Embryonic facial prominence (tissue), 1 donor: ENCODE data around the gene CAMTA1.

Source experiments
- DNase-seq: peaks from one replicate; pipeline ENCODE4 v3.0.0-alpha.2; 2016; ENCODE audit errors: extremely low spot score

The CAMTA1 gene

DNA sequence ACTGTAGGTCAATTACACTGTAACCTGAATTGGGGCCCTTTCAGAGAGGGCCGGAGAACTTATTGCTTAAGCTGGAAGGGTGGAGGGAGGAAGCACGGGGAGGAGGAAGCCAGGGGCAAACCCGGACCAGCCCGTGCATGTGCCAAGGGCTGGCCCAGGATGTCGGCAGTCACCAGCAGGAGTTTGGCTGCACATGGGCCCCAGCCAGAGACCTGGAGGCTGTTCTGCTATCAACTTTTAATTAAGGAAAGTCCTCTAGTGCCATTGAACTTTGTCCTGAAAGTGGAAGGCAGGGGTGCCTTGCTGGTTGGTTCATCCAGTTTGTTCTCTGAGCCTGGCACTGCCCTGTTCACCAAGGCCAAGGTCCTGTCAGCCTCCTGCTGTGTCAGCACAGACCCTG, 785.1 kb downstream of the CAMTA1 start:
- no peak for DNase-seq

DNA sequence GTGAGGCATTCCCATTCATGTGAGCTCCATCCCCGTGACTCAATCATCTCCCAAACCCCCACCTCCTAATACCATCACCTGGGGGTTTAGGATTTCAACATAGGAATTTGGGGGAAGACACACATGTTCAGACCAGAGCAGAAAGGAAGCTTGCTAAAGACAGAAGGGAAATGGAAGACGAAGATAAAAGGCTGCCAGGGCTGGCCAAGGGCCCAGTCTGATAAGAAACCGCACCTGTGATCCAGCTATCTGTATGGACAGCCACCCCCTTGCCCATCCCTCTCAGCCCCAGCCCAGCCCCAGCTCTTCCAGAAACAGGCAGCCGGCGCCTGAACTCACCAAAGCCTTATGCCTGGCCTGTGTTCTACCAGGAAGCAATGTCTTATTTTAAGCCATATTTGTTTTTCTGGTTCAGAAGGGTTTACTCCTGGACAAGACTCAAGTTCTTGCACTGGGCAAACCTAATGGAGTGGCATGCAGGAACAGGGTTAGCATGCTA, 787.4 kb downstream of the CAMTA1 start:
- no peak for DNase-seq

DNA sequence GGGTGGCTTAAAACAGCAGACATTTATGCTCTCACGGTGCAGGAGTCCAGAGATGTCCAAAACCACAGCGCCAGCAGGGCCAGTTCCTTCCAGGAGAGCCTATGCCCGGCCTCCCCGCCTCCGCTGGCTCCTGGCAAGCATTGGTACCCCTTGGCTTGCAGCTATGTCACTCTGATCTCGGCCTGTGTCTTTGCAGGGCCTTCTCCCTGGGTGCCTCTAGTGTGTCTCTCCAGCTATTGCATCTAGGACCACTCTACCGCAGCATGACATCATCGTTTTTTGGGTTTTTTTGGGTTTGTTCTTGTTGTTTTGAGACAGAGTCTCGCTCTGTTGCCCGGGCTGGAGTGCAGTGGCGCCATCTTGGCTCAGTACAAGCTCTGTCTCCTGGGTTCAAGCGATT, 788.2 kb downstream of the CAMTA1 start:
- no peak for DNase-seq

DNA sequence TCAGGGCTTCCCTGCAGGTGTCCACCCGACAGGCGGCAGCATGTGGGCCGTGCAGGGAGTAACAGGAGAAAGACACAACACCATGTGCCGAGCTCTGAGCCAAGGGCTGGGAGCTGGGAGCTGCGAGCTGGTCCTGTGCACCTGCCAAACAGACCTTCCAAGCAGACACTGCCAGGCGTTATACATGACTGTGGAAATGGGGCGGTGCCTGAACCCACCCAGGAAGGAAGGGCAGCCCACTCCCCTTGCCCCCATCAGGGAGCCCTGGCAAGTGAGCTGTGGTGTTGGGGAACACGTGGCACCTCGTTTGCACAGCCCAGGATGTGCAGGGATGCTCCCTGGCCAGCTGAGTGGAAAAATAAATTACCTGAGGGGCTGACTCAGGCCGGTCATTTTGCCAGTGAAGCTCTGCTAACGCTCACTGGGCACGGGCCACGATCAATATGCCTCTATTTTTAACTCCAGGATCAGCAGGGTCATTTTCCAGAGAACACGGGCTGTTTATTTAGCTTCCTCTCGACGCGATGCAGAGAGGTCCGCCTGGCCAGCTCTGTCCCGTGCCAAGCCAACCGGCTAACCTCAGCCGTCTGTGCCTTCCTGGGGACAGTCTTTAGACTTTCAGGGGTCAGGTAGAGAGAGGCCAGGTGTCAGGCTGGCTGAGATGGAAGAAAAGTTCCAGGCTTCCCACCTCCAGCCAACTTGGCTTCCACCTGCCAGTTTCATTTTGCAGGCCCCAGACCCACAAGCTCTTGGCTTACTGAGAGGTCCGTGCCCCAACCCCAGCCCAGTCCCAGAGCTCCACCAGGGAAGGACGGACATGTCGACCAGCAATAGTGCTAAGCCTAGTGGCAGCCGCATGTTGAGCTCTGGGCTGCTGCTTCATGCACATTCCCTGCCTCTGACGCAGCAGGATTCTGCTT, 789.1 kb downstream of the CAMTA1 start:
- no peak for DNase-seq

DNA sequence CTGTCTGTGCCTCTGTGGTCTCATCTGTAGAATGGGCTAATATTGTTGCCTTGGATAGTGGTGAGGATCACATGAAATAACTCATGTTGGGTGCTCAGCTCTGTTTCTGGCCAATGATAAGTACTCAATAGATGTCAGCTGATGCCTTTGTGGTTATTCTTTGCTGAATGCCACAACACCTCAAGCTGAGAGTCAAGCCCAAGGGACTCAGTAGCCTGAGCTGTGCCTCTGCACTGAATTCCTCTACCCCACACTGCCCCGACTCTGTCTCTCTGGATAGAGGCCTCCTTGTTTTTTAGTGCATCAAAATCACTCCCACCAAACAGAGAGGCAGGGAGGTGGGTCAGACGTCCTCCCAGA, 789.8 kb downstream of the CAMTA1 start:
- DNase-seq = no peak

DNA sequence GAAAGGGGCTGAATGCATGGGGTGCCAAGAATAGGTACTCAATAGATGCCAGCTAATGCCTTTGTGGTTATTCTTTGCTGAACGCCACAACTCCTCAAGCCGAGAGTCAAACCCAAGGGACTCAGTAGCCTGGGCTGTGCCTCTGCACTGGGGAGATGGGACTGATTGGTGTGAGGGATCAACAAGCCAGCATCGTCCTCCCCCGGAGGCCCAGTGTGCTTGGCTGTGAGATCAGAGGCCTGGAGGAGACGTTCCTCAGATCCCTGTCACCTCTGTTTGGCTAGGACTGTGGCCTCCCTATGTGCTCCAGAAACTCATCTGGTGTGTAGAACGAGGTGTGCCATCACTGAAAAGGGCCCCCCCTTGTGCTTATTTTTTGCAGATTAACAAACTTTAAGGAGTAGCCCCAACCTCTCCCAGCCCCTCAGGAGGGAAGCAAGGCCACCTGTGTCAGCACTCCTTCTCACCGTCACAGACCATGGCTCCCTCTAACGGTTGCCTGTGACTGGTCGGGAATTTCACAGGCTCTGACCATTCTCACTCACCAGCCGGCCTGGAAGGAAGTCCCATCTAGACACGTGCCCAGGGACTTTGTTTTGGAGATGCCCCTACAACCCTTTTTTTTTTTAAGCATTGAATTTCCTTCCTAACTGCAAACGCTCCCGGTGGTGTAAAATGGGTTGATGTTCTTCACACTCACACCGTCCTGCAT, 791.8 kb downstream of the CAMTA1 start:
- no peak for DNase-seq

DNA sequence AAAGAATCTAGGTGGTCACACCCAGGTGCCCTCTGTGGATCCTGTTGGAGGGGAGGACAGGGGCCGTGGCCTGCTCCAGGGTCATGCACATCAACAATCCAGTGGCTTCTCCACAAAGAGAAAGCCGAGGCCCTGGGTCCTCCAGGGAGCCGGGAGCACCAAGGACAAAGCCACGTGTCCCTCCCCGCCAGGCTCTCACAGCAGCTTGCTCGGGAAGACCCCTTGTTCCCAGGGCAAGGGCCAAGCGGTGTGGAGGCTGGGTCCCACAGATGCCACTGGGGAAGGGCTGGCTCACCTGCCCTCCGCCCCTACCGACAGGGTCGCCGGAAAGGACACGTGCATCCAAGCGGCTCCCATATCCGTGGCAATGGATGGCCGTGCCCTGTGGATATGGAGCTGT, 793.0 kb downstream of the CAMTA1 start:
- no peak for DNase-seq

DNA sequence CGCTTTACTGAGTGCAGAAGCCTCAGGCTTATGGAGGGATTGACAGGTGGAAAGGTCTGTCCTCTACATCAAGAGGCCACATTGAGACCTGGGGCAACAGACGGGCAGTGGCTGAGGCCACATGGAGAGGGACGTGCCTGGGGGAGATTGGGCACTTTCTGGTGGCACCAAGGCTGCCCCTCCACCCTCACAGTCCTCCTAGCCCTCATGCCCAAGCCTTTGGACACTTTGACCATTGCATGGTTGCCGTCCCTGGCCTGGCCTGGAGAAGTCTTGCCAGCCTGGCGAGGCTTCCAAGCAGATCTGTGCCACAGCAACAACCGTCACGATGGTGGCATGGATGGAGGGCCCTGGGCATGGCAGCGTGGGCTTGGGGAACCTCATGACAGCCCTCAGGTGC, 793.8 kb downstream of the CAMTA1 start:
- no peak for DNase-seq

DNA sequence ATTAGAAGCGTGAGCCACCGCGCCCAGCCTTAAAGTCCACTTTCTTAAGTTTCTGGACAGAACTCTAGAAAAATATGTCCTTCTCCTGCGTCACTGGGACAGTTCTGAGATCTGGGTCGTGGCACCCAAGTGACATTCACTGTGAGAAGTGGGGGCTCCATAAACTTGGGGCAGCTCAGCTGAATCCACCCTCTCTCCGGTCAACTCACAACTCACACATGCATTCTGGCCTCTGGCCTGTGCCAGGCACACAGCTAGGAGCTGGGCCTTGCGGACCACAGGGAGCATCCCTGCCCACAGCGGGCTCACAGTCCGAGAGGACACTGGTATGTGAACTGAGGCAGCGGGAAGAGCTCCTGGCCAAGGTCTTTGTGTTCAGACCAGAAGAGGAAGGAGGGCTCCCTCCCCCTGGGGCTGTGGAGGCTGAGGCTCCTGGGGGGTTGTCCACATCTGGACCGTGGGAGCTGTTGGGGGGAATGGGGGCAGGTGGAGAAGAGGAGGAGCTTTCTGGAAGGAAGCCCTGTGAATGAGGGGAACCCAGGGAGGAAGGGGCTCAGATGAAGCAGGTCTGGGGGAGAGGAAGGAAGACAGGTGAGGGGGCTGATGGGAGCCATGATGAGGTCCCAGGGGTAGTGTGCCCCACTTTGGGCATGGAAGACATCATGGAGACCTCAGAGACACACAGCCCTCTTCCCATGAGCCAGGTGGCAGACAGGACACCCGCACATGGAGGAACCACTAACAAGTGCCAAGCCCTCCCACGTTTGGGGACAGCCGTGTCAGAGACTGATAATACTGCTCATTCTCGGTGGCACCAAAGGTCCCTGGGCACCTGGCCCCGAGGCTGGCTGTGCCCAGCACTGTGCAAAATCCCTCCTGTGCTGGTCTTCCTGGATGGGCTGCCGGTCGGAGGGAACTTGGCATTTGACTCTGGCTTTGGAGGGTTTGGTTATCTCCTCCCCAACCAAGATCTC, 794.9 kb downstream of the CAMTA1 start:
- peak; percentile 32 for DNase-seq

DNA sequence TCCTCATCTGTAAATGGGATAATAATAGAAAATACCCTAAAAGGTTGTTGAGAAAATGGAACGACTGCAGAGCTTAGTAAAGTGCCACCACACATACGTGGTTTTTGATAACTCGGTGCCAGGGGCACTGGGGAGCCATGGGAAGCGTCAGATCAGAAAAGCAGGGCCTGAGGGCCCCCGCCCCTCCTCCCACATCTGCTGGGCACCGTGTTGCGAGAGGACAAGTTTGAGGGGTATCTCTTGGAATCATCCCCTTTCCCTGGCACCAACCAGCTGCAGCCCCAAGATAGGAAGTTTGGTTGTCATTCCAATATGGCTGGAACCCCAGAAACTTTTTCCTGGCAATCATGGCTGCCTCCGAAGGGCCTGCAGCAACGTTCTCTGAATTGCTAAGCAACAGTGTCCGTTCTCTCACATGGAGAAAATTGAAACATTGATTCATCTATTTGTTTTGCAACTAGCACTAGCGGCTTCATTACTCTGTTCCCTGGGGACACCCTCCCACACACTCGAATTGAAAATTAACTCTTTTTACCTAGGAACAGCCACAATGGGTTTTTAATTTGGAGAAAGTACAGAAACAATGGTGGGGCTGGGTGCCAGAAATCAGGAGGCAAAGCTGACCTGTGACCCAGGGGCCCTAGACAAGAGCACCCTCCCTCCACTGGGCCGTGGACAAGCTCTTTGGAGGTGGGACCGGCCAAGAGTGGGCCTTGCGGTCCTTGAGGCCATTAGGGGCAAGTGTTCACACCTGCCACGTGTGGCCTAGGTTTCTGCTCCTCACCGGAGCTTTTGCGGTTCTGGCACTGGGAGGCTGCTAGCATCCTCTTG, 795.9 kb downstream of the CAMTA1 start:
- no peak for DNase-seq

DNA sequence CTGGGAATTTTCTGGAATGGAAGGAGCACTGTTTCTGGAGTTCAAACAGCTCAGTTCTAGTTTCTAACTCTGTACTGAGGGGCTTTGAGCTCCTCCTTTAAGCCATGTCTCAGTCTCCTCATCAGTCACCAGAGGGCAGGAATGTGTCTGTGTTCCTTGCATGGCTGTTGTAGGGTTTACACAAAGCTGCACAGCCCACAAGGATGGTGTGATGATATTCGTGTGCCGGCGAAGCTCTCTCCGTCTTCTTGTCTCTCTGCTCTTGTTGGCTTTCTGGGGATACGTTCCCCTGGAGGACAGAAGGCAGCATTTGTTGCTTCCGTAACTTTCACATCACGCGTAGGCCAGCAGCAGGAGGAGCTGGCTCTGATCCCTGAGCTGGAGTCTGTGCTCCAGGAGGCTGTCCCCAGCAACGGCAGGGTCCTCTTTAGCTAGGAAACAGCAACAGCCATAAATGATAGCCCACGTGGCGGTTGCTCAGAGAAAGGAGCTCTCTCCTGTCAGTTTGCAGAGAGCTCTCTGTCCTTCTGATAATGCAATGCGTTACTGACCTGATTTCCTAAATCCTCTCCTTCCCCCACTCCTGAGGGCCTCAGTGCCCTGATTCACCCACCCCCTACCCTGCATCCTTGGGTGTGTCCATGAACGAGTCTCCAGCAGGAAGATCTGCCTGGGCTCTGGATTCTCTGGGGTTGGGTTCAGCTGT, 796.7 kb downstream of the CAMTA1 start:
- no peak for DNase-seq

DNA sequence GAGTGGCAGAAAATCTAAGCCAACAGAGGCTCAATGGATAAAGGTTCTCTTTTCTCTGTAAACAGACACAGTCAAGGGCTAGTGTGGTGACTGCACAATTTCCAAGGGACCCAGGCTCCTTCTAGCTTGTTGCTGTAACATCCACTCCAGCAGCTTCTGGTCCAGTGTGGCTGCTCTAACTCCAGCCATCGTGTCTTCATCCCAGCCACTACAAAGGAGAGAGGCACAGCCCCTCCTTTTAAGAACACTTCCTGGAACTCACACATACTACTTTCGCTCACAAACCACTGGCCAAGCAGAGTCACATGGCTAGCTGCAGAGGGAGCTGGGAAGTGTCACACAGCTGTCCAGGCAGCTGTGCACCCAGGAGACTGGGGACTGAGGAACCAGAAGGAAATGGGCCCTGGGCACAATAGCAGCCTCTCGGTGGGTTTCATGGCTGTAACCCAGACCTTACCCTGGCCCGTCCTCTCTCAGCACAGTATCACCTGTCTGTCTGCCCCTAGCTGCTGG, 797.3 kb downstream of the CAMTA1 start:
- DNase-seq = no peak

DNA sequence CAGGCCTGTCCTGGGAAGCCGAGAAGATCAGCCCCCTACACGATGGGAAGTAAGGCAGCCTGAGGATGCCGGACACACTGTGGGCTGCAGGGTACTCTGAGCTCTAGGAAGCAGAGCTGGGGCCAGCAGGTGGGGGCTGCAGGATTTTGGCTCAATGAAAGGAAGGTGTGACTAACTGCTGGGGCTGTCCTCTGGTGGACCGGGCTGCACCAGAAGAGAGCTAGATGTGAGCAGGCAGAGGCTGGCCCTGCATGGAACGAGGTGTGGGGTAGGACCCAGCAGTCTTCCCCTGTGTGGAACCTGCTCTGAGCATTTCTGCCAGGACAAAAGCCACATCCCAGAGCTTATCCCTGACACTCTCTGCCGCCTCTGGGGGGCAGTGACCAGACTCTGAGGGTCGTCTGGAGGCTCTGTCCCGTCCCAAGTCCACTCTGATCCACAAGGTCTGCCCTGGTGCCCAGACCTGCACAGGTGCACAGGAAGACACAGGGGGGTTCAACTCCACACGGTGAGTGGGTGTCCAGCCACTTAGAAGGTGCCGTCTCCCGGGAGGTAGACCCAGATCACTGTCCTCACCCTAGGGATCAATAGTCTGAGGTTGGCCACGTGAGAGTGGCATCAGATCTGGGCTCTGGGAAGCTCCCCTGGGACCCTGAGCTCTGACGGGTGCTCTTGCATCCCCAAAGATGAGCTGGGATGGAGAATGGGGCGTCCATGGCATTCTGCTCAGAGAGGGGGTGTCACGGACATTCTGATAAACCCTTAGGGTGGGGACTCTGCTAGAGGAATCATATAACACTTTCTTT, 798.2 kb downstream of the CAMTA1 start:
- DNase-seq = no peak

DNA sequence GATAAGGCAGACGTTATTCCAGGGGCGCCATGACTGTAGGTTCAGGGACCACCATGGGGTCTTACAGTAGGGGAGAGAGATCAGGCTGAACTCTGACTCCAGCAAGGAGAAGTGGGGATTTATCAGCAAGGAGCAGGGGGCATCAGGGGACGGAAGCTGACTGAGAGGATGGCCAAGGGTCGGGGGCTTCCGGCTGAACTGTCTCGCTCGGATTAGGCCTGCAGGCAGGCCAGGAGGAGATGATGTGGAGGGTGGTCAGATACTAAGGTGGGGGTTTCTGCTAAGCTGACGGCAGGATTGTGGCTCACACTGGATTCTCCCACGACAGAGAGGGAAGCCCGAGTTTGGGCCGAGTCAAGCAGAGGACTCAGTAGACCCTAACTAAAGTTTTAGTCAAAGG, 798.9 kb downstream of the CAMTA1 start:
- DNase-seq = no peak

DNA sequence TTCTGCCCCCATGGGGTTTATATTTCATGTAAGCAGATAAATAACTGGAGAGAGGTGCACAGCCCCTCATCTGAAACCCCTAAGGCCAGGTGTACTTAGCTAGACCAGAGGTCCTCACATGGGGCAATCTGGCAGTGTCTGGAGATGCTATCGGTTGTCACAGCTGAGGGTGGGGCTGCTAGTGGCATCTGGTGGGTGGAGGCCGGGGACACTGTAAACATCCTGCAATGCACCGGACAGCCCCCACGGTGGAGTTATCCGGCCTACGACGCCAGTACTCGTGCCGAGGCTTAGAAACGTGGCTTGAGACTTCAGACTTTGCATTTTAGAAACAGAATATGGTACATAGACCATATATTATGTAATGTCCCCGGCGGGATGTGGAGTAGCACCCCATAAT, 799.4 kb downstream of the CAMTA1 start:
- DNase-seq = no peak

DNA sequence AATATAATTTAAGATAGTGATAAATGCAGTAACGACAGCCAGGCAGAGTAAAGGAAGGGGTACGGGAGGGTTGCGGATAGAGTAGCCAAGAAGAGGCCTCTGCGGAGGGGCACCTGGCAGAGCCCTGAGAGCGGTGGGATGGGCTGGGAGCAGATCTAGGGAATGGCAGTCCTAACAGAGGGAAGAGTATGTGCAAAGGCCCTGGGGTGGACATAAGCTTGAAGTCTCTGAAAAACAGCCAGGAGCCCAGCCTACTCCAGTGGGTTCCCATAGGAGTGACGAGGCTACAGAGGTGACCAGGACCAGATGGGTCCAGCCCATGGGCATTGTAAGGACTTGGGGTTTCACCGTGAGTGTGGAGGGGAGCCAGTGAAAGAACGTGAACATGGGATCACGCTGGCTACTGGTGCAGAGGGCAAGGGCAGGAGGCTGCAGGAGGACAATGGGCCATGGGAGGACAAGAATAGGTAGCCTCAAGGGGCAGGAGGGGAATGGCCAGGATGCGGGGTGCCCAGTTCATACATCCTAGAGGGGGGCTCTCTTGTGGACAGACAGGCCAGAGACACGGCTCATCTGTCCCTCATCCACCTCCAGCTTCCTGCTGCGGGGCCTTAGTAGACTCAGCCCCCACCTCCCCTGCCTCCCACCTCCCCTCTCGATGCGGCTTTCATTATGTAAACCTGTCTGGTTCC, 800.1 kb downstream of the CAMTA1 start:
- DNase-seq = no peak

DNA sequence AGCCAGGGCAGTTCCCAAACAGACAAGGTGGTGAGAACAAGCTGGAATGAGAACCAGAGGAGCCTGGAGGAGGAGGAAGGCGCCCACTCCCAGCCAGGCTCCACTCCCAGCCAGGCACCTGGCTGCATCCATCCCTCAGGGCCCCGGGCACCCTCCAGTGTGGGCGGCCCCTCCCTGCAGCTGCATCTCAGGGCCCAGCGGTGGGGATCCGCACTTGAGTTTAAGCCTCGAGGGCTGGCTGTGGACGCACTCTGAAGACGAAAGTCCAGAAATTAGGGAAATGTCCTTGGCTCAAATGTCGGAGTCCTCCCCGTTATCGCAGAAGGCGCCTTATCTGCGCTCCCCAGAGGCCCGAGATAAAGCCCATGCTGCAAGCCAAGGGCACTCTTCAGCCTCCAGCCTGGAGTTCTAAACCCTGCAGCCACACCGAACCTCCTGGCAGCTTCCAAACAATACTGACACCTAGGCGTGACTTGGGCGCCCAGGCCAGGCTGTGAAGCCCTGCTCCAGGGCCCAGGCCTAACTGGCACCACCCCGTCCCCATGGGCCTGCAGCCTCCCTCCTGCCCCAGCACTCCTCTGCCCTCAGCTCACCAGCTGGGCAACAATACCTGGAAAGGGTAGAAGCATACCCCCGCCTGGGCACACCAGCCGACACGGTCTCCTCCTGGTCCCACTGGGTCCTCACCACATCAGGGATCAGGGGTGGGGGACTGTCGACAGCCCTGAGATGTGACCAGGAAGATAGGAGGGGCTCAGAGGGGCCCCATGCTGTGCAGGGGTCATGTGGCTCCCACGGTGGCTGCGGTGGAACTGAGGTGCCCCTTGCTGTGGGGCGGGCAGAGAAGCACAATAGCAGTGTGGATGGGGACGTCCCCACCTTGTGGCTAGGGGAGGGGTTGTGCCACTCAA, 801.0 kb downstream of the CAMTA1 start:
- no peak for DNase-seq
